Right cardiac atrium (tissue), 5 donors: ENCODE measurements around the gene DCST1. TPM values are rescaled to one million over a fixed set of nuclear protein-coding genes. Genes with fewer than 3 reads are reported as not detected.

Experiments
- ATAC-seq, 2 donors: fragments of 200-7000 bp; cut with Tn5 transposase; one replicate each; pipeline versions ENCODE4 v1.8.0 to v1.9.1; 2020; ENCODE audit warnings: moderate library complexity in 2 of 2, mild to moderate bottlenecking in 1 of 2
- DNase-seq, 3 donors: peaks; one replicate each; pipeline ENCODE4 v3.0.0-alpha.2; 2020
- H3K27ac ChIP-seq: one replicate; pipeline ENCODE4 v1.5.1; 2013; ENCODE audit warnings: mild to moderate bottlenecking, low read length, control low read depth, moderate library complexity
- H3K27me3 ChIP-seq: one replicate; pipeline ENCODE4 v1.6.1; 2013; ENCODE audit not compliant: control insufficient read depth, insufficient read depth
- H3K4me1 ChIP-seq: one replicate; pipeline ENCODE4 v1.6.1; 2013; ENCODE audit warnings: low read length; ENCODE audit not compliant: control insufficient read depth, insufficient read depth
- H3K4me3 ChIP-seq: one replicate; pipeline ENCODE4 v1.5.1; 2013; ENCODE audit warnings: low read length, control low read depth
- H3K9me3 ChIP-seq: one replicate; pipeline ENCODE4 v1.6.1; 2013; ENCODE audit warnings: low read length; ENCODE audit not compliant: control insufficient read depth
- WGBS: extraction: QIAGEN DNeasy Blood & Tissue Kit; methylation state at CpG from one replicate; pipeline ENCODE4 v1.1.7; 2013; 5-methylcytosine and 5-hydroxymethylcytosine counted together
- intact Hi-C, 4 donors: fragments of 100-400 bp; cut with DNase I; formaldehyde crosslinking; loops; one replicate each; pipeline versions ENCODE4 v1.11.0 to v1.14.0; 2022 to 2023
- polyA plus RNA-seq: library from polyadenylated mRNA; stranded (reverse); fragments of 200-250 nt; gene quantifications from one replicate; pipeline ENCODE4 v1.2.3, GENCODE V29; 2013
- total RNA-seq, 4 donors: library from RNA; stranded (reverse); fragmentation: NEBNext Ultra II Directional; extraction: Animal tissue kit (Norgen Biotek cat#: 25700); gene quantifications; one replicate each; pipeline ENCODE4 v1.2.1, GENCODE V29; 2021
- donor health status: healthy with polysubstance abuse.
- donor health status: DM: no; HTN: yes; CAD: no.
- donor health status: DM: no; HTN: no; CAD: no.
- donor health status: DM: no; HTN: yes; CAD: no; lungs with severe emphysema.
- donor health status: DM: yes; HTN: yes; CAD: no.

The DCST1 gene
- total and polyA plus RNA-seq, 5 donors, result not detected

DNA sequence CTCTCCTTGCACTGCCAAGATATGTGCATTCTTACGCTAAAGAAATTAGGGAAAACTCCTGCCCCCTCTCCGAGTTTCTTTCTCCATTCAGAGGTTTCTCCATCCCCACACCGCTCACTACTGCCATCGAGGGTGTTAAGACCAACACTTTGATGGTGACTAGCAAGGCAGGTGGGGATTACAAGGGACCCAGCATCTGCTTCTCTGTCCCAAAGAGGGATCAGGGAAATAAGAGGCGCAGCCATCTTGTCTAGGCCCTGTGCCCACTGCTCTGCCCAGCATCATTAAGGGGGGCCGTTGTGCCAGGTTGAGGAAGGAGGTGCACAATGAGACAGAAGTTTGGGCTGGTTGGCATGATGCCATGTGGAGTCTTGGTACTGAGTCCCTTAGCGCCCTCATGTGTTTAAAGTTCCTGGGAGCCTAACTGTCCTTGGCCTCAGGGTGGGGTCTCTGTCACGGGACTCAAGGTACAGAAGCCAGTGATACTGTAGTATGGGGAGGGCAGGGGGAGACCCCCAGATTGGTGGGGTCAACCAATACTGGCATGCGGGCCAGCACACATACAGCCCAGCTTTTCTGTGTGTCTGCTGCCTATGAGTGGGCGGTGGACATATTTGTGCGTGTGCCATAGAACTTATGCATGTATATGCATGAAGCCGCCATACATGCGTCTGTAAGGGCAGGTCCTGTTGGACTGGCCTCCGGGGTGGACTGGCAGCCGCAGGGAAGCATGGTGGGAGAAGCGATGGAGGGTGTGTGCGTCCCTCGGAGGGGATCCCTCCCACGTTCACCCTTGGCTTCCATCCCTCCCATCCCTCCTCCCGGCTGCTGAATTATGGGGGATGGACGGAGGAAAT, 50.5 kb downstream of the DCST1 start:
- 28% methylated on average over 21 of the region's 21 CpGs for WGBS
- DNase-seq, result peak in 2 of 3 donors; percentile 53 to 74
- peaks cover 3% of the 10 kb centered on the region for H3K4me1 ChIP-seq
- H3K27me3 ChIP-seq, result no peaks in the 10 kb centered on the region
- no peaks in the 10 kb centered on the region for H3K9me3 ChIP-seq
- H3K27ac ChIP-seq, result no peak overlapping the region
- intact Hi-C loops, result loop anchor here in 2 of 4 donors (2.0 to 5.0 kb wide), 2 partner anchors 17 to 37 kb away; no protein-coding TSS in a partner anchor
- H3K4me3 ChIP-seq, result peak overlapping the region; percentile 76
- ATAC-seq, result peak in 1 of 2 donors; percentile 4

DNA sequence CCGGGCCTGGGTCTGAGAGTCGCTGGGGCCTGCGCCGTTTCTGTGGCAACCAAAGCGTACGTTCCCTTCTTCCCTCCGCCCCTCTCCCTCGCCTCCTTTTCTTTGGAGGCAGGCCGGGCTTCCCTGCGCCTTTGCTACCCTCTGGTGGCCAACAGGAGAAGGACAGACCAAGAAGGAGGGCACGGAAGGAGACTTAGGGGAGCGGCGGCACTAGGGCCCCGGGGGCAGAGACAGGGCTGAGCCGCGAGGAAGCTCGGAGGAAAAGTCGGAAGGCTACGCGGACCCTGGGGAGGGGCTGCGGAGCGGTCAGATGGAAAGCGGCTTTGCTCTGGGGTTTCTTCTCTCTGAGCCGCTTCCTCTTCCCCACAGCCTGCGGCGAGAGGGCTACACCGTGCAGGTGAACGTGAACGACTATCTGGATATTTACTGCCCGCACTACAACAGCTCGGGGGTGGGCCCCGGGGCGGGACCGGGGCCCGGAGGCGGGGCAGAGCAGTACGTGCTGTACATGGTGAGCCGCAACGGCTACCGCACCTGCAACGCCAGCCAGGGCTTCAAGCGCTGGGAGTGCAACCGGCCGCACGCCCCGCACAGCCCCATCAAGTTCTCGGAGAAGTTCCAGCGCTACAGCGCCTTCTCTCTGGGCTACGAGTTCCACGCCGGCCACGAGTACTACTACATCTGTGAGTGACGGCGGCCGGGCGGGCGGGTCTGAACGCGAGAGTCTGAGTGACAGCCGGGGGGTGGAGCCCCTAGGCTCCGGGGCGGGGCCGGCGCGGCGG, 51.3 kb downstream of the DCST1 start:
- WGBS, result under 1% methylated on average over 67 of the region's 67 CpGs
- intact Hi-C loops, result loop anchor here in 1 of 4 donors (5.0 kb wide), 1 partner anchor 38 kb away; no protein-coding TSS in a partner anchor
- H3K4me1 ChIP-seq, result peaks cover 3% of the 10 kb centered on the region
- no peaks in the 10 kb centered on the region for H3K9me3 ChIP-seq
- H3K27ac ChIP-seq, result peak overlapping the region; percentile 89
- peak overlapping the region; percentile 76 for H3K4me3 ChIP-seq
- peak; percentile 91 to 92 for ATAC-seq
- H3K27me3 ChIP-seq, result no peaks in the 10 kb centered on the region
- DNase-seq, result peak; percentile 93 to 98 (median 96)

DNA sequence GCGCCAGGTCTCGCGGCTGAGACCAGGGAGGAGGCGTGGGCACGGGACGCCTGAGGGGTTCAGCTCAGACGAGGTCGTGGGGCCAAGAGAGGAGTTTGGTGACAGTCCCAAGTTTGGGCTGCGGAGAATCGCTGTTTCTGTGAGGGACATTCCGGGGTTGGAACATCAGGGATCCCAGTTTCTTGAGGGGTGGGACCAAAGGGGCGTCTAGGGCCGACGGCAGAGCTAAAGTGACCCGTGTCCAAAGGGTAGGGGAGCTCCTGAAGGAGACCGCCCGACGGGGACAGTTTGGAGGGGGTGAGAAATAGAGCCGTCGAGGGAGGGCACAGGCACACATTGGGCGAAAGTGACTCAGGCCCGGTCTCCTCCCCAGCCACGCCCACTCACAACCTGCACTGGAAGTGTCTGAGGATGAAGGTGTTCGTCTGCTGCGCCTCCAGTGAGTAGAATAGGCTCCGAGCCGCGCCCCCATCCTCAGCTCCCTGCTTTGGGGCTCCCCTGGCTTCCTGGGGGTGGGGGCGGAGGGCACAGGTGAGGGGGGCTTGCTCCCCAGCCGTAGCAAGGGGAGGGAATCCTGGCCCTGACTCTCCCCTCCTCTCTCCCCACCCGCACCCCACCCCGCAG, 52.0 kb downstream of the DCST1 start:
- ATAC-seq (peak; percentile 25 to 44), DNase-seq (peak; percentile 70 to 83 (median 83))
- WGBS, result 3% methylated on average over 32 of the region's 32 CpGs
- H3K27me3 ChIP-seq, result no peaks in the 10 kb centered on the region
- intact Hi-C loops, result no loop called here
- H3K4me1 ChIP-seq, result peaks cover 3% of the 10 kb centered on the region
- H3K27ac ChIP-seq, result peak overlapping the region; percentile 89
- no peaks in the 10 kb centered on the region for H3K9me3 ChIP-seq
- peak overlapping the region; percentile 76 for H3K4me3 ChIP-seq

DNA sequence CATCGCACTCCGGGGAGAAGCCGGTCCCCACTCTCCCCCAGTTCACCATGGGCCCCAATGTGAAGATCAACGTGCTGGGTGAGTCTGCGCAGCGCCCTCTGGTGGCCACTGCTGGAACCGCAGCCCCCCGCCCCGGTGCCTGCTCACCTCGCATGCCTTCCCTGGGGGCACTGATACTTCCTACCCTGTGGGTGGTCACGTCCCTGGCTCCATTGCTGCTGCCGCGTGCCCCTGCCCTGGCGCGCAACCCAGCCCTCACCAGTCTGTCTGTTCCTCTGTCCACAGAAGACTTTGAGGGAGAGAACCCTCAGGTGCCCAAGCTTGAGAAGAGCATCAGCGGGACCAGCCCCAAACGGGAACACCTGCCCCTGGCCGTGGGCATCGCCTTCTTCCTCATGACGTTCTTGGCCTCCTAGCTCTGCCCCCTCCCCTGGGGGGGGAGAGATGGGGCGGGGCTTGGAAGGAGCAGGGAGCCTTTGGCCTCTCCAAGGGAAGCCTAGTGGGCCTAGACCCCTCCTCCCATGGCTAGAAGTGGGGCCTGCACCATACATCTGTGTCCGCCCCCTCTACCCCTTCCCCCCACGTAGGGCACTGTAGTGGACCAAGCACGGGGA, 52.6 kb downstream of the DCST1 start:
- intact Hi-C loops, result no loop called here
- Histone ChIP-seq H3K4me1 (no peaks in the 10 kb centered on the region), H3K27ac (no peak overlapping the region), H3K9me3 (no peaks in the 10 kb centered on the region), H3K4me3 (no peak overlapping the region), H3K27me3 (no peaks in the 10 kb centered on the region)
- WGBS, result 19% methylated on average over 24 of the region's 24 CpGs
- DNase-seq (peak; percentile 67 to 90 (median 90)), ATAC-seq (peak; percentile 15 to 32)

DNA sequence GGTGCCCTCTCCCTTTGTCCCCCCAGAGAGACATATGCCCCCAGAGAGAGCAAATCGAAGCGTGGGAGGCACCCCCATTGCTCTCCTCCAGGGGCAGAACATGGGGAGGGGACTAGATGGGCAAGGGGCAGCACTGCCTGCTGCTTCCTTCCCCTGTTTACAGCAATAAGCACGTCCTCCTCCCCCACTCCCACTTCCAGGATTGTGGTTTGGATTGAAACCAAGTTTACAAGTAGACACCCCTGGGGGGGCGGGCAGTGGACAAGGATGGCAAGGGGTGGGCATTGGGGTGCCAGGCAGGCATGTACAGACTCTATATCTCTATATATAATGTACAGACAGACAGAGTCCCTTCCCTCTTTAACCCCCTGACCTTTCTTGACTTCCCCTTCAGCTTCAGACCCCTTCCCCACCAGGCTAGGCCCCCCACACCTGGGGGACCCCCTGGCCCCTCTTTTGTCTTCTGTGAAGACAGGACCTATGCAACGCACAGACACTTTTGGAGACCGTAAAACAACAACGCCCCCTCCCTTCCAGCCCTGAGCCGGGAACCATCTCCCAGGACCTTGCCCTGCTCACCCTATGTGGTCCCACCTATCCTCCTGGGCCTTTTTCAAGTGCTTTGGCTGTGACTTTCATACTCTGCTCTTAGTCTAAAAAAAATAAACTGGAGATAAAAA, 53.4 kb downstream of the DCST1 start:
- intact Hi-C loops, result no loop called here
- DNase-seq (no peak), ATAC-seq (no peak)
- WGBS, result 58% methylated on average over 8 of the region's 8 CpGs
- Histone ChIP-seq H3K4me3 (no peak overlapping the region), H3K27me3 (no peaks in the 10 kb centered on the region), H3K9me3 (no peaks in the 10 kb centered on the region), H3K27ac (no peak overlapping the region), H3K4me1 (no peaks in the 10 kb centered on the region)

DNA sequence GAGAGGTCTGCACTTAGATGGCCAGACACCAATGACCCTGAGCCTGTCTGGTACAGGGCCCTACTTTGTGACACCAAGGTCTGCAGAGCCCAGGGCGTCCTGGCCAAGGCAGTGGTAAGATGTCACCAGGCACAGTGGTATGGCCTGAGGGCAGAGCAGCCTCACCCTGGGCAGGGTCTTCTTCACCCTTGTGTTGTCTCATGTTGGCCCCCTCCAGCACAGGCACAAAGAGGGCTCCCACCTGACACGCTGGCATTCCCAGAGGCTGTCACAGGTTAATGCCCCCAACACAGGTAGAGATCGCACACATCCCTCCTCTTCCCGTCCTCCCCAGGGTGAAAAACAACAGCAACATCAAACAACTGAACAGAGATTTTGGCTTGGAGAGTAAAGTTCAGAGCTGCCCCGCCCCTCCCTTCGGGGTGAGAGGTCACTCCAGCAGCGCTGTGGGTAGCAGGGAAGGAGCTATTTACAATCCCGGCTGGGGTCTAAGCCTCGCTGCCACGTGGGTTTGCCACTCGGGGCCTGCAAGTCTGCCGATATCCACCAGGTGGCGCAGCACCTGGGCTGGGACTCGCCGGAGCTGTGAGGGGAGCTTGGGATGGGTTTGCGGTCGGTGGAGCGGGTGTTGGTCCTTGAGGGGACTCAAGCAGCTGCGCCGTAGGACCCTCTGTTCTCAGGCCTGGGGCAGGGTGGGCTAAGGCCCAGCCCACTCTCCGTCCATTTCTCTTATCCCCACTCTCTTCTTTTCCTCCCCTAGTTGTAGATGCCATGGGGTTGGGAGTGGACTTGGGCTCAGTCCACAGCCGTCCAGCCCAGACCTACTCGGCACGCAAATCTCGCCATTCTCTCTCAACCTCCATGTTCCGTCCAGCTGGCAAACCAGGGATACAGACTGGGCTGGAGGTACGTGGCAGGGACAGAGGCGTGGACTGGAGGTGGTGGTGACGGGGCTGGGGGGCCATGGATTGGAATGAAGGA, 57.7 kb downstream of the DCST1 start:
- intact Hi-C loops, result loop anchor here in 3 of 4 donors (2.0 to 5.0 kb wide), 4 partner anchors 36 to 77 kb away; partner anchors contain the start of gene EFNA1 (in 2 of the 3)
- no peak overlapping the region for H3K4me3 ChIP-seq
- peaks cover 7% of the 10 kb centered on the region for H3K4me1 ChIP-seq
- DNase-seq (peak; percentile 81 to 94 (median 91)), ATAC-seq (peak; percentile 28 to 65)
- H3K9me3 ChIP-seq, result no peaks in the 10 kb centered on the region
- H3K27me3 ChIP-seq, result no peaks in the 10 kb centered on the region
- WGBS, result 23% methylated on average over 29 of the region's 29 CpGs
- H3K27ac ChIP-seq, result no peak overlapping the region

GRCh38 chr1:155092131-155092530, 58.5 kb downstream of the DCST1 start:
- H3K4me3 ChIP-seq, result no peak overlapping the region
- H3K9me3 ChIP-seq, result no peaks in the 10 kb centered on the region
- H3K4me1 ChIP-seq, result peaks cover 7% of the 10 kb centered on the region
- no peaks in the 10 kb centered on the region for H3K27me3 ChIP-seq
- intact Hi-C loops, result loop anchor here in 3 of 4 donors (5.0 kb wide), 2 partner anchors 35 to 75 kb away; partner anchors contain the start of gene EFNA1 (in 2 of the 3)
- no peak for ATAC-seq
- WGBS, result 88% methylated on average over 6 of the region's 6 CpGs
- no peak overlapping the region for H3K27ac ChIP-seq
- DNase-seq, result no peak

DNA sequence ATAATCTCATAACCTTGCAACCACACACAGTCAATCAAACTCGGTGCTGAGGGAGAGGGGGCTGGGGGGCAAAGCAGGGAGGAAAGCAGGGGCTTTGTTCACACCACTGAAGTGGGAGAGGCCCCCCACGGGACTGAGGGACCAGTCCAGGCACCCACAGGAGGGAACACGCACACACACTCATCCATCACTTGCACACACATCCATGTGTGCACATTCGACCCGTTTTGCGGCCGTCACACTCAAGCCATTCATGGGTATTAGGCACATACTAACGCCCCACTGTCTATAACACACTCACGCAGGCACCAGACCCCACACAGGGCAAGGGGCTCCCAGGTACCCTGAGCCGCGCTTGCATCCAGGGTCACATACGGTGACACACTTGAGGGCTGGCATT, 59.0 kb downstream of the DCST1 start:
- no peaks in the 10 kb centered on the region for H3K27me3 ChIP-seq

More for the DNA sequence above, 59.0 kb downstream of the DCST1 start:
- no peak overlapping the region for H3K4me3 ChIP-seq
- H3K4me1 ChIP-seq, result peaks cover 7% of the 10 kb centered on the region
- no peak overlapping the region for H3K27ac ChIP-seq
- DNase-seq (no peak), ATAC-seq (no peak)
- no peaks in the 10 kb centered on the region for H3K9me3 ChIP-seq
- intact Hi-C loops, result loop anchor here in 3 of 4 donors (5.0 kb wide), 2 partner anchors 35 to 75 kb away; partner anchors contain the start of gene EFNA1 (in 2 of the 3)
- whole genome bisulfite sequencing, result 93% methylated on average over 12 of the region's 12 CpGs
